Transverse colon (tissue), 4 donors: ENCODE measurements around the gene MACROD1. TPM values are rescaled to one million over a fixed set of nuclear protein-coding genes. Genes with fewer than 3 reads are reported as not detected.

Experiments used
- DNase-seq: peaks from one replicate; pipeline ENCODE4 v3.0.0-alpha.2; 2019
- H3K27ac ChIP-seq, 4 donors: fragments of 200-600 bp; sonication (generic); 2 replicates each; pipeline ENCODE4 v1.5.1; 2016 to 2018; ENCODE audit warnings: inconsistent platforms in 4 of 4
- H3K27me3 ChIP-seq: fragments of 200-600 bp; sonication (generic); 2 replicates; pipeline ENCODE4 v1.5.1; 2017; ENCODE audit warnings: inconsistent platforms
- H3K36me3 ChIP-seq, 4 donors: fragments of 200-600 bp; sonication (generic); 2 replicates each; pipeline ENCODE4 v1.5.1; 2017 to 2019; ENCODE audit warnings: inconsistent platforms in 4 of 4
- H3K4me1 ChIP-seq, 4 donors: fragments of 200-600 bp; sonication (generic); 2 replicates each; pipeline ENCODE4 v1.5.1; 2017 to 2020; ENCODE audit warnings: inconsistent platforms in 4 of 4
- H3K4me3 ChIP-seq, 4 donors: fragments of 200-600 bp; sonication (generic); 1 replicate in 1 of 4; 2 replicates in 3 of 4; pipeline versions ENCODE4 v1.5.1 to v1.6.1; 2017 to 2019; ENCODE audit warnings: inconsistent platforms in 4 of 4
- H3K9me3 ChIP-seq, 2 donors: fragments of 200-600 bp; sonication (generic); 2 replicates each; pipeline ENCODE4 v1.5.1; 2017 to 2019; ENCODE audit warnings: inconsistent platforms in 2 of 2
- CTCF ChIP-seq, 5 experiments: fragments of 200-600 bp in 3 of 5; fragments of 450-650 bp in 2 of 5; sonication (generic) in 3 of 5; IDR thresholded peaks; 1 replicate in 2 of 5; 2 replicates in 3 of 5; pipeline ENCODE4 v1.5.1; 2016 to 2017; ENCODE audit warnings: antibody characterized with exemption in 5 of 5, inconsistent platforms in 3 of 5, mild to moderate bottlenecking in 2 of 5, moderate library complexity in 1 of 5
- EP300 ChIP-seq: sonication (generic); formaldehyde crosslinking; IDR thresholded peaks from one replicate; pipeline ENCODE4 v1.6.1; 2017; ENCODE audit warnings: antibody characterized with exemption, low read depth
- POLR2A ChIP-seq: fragments of 450-650 bp; IDR thresholded peaks from one replicate; pipeline ENCODE4 v1.6.1; 2016; ENCODE audit warnings: antibody characterized with exemption, mild to moderate bottlenecking, moderate library complexity
- POLR2AphosphoS5 ChIP-seq, 3 donors: sonication (generic); formaldehyde crosslinking; IDR thresholded peaks; one replicate each; pipeline ENCODE4 v1.6.1; 2016; ENCODE audit warnings: antibody characterized with exemption in 3 of 3
- WGBS, 2 donors: methylation state at CpG; one replicate each; pipeline ENCODE4 v1.1.5; 2018; ENCODE audit warnings: low coverage in 1 of 2; 5-methylcytosine and 5-hydroxymethylcytosine counted together
- in situ Hi-C, 4 donors: fragments of 200-750 bp; cut with MboI; loops; one replicate each; pipeline versions ENCODE4 v1.15.0 to v1.15.1; 2017; ENCODE audit warnings: low sequenced_read_pairs in 3 of 4, low pct_ligation_motif_present in 1 of 4, low pct_unique_long_range_greater_than_20kb in 1 of 4
- intact Hi-C: fragments of 100-400 bp; cut with DNase I; formaldehyde crosslinking; loops from one replicate; pipeline ENCODE4 v1.15.1; 2023; ENCODE audit warnings: low total_unique reads
- total RNA-seq, 4 donors: library from RNA; depleted of rRNA; stranded (reverse); fragments of >200 nt; gene quantifications; one replicate each; pipeline ENCODE4 v1.1.0, GENCODE V29; 2016

The MACROD1 gene
- total RNA-seq, 4 donors from 2014 or later: 42.9 to 50.7 (median 50.1) TPM

DNA sequence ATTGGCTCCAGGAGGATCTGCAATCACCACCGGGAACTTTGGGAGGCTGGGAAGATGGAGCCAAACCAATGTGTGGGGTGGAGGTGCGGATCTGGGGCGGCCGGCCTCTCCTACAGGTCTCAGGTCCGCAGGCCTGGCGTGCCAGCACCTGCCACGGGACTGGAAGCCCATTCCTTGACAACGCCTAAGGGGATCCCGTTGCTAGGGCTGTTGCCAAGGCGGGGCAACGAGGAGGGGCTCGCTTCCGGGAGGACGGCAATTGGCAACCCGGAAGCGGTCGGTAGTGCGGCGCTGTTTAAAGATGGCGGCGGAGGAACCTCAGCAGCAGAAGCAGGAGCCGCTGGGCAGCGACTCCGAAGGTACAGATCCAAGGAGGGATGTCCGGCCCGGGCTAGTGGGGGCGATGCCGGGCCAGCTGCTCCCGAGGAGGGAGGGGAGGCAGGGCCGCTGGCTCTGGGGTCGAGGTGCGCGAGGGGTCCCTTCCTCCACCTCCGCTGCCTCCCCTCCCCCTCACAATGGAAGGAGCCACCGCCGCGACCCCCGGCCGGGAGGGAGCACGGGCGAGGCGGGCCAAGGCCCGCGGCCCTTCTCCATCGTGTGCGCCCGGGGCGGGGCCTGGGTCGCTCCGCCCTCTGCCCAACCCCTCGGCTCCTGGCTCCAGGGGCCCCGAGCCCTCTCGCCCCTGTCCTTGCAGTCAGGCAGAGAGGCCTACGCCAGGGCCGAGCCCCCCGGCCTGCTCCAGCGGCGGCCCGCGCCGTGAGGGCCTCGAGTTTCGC is 179.6 kb downstream of the MACROD1 start, which contains the start of gene OTUB1:
TSS of gene OTUB1 (plus strand) at position 283 of the 776 bp plus-strand sequence. CDS start at position 302, 19 bp downstream.
- TF ChIP-seq CTCF (IDR thresholded peaks at IDR 0.05): no peak
- TF ChIP-seq EP300: no peak
- TF ChIP-seq POLR2A: peak; percentile 73
- TF ChIP-seq POLR2AphosphoS5 (IDR thresholded peaks at IDR 0.05): peak; percentile 69 to 84 (median 82)
- in situ Hi-C loops (no loop called here), intact Hi-C loops (no loop called here)
- no peaks in the 10 kb centered on the region for H3K9me3 ChIP-seq
- H3K27ac ChIP-seq: peak within 1 kb of the TSS; percentile 84 to 95 (median 92)
- peak within 1 kb of the TSS; percentile 84 to 100 (median 95) for H3K4me3 ChIP-seq
- DNase-seq: peak; percentile 95
- H3K36me3 ChIP-seq: peaks cover 0 to 6% (median 2%) of the 10 kb centered on the region in 4 donors
- peaks cover 10 to 26% (median 16%) of the 10 kb centered on the region in 4 donors for H3K4me1 ChIP-seq
- 2% methylated on average over 34 of the region's 63 CpGs; no CpG with 5 or more reads in 1 of the 2 donors for WGBS, 2 donors
- H3K27me3 ChIP-seq: no peaks in the 10 kb centered on the region

- intact Hi-C loops: no loop called here
- Histone ChIP-seq H3K9me3 (no peaks in the 10 kb centered on the region), H3K4me3 (peak overlapping the region; percentile 84 to 100 (median 95)), H3K4me1 (peaks cover 10 to 26% (median 16%) of the 10 kb centered on the region in 4 donors), H3K27ac (peak overlapping the region; percentile 84 to 95 (median 92)), H3K27me3 (no peaks in the 10 kb centered on the region), H3K36me3 (peaks cover 0 to 6% (median 2%) of the 10 kb centered on the region in 4 donors)
- TF ChIP-seq EP300 (no peak), POLR2AphosphoS5 (IDR thresholded peaks at IDR 0.05) (no peak), CTCF (IDR thresholded peaks at IDR 0.05) (no peak), POLR2A (no peak)
- in situ Hi-C loops: no loop called here
- DNase-seq: peak; percentile 60
- 0% methylated on average over 18 of the region's 18 CpGs; no CpG with 5 or more reads in 1 of the 2 donors for WGBS, 2 donors
Measured at GRCh38 chr11:63985812-63986155, 180.1 kb downstream of the MACROD1 start.

DNA sequence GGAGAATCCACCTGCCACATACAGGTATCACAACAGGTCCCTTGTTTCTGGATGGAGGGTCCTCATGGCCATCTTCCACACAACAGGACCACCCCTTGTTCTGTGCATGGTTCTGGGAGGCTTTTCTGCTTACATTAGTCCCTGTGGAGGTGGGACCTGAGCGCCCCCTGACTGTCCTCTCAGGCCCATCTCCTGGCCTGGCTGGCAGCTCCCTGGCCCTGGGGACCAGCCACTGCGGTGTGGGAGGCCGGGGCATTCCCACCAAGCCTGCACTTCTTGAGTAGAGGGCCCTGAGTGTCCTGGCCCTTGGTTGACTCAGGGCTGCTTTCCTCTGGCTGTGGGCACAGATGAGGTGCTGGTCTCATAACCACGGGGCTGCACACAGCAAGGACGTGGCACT is 186.5 kb downstream of the MACROD1 start:
- WGBS, 2 donors: 90 to 100% methylated on average over 2 to 5 of the region's 5 CpGs
- no peak for DNase-seq
- peaks cover 15 to 22% (median 18%) of the 10 kb centered on the region in 4 donors for H3K4me1 ChIP-seq
- in situ Hi-C loops (no loop called here), intact Hi-C loops (no loop called here)
- no peaks in the 10 kb centered on the region for H3K9me3 ChIP-seq
- H3K27ac ChIP-seq: no peak overlapping the region
- no peak overlapping the region for H3K4me3 ChIP-seq
- no peaks in the 10 kb centered on the region for H3K36me3 ChIP-seq
- TF ChIP-seq POLR2A (no peak), EP300 (no peak), POLR2AphosphoS5 (IDR thresholded peaks at IDR 0.05) (no peak), CTCF (IDR thresholded peaks at IDR 0.05) (no peak)
- H3K27me3 ChIP-seq: no peaks in the 10 kb centered on the region

- no peak for DNase-seq
- H3K36me3 ChIP-seq: no peaks in the 10 kb centered on the region
- TF ChIP-seq POLR2AphosphoS5 (IDR thresholded peaks at IDR 0.05): no peak
- TF ChIP-seq EP300: no peak
- TF ChIP-seq CTCF (IDR thresholded peaks at IDR 0.05): no peak
- no peak for TF ChIP-seq POLR2A
- intact Hi-C loops (no loop called here), in situ Hi-C loops (no loop called here)
- H3K9me3 ChIP-seq: no peaks in the 10 kb centered on the region
- no peak overlapping the region for H3K4me3 ChIP-seq
- H3K4me1 ChIP-seq: peaks cover 15 to 26% (median 20%) of the 10 kb centered on the region in 4 donors
- no peak overlapping the region for H3K27ac ChIP-seq
- no peaks in the 10 kb centered on the region for H3K27me3 ChIP-seq
- 60 to 82% methylated on average over 1 to 10 of the region's 10 CpGs for WGBS, 2 donors
Measured at GRCh38 chr11:63978551-63979239, 187.2 kb downstream of the MACROD1 start.
